PC-3 (cell line): Measurements from ENCODE around the gene IER3.

Source experiments
- EZH2phosphoT487 ChIP-seq: fragments of 300-600 bp; sonication (generic); IDR thresholded peaks from 2 replicates; pipeline ENCODE4 v1.6.1; 2018; ENCODE audit warnings: mild to moderate bottlenecking, antibody characterized with exemption, low read length, borderline replicate concordance
- TF ChIP-seq, protein P1 (sequence below): fragments of 300-600 bp; sonication (generic); conservative IDR thresholded peaks from 2 replicates; pipeline ENCODE4 v1.5.1; 2017; ENCODE audit warnings: antibody characterized with exemption, low read depth, mild to moderate bottlenecking, low read length

DNA sequence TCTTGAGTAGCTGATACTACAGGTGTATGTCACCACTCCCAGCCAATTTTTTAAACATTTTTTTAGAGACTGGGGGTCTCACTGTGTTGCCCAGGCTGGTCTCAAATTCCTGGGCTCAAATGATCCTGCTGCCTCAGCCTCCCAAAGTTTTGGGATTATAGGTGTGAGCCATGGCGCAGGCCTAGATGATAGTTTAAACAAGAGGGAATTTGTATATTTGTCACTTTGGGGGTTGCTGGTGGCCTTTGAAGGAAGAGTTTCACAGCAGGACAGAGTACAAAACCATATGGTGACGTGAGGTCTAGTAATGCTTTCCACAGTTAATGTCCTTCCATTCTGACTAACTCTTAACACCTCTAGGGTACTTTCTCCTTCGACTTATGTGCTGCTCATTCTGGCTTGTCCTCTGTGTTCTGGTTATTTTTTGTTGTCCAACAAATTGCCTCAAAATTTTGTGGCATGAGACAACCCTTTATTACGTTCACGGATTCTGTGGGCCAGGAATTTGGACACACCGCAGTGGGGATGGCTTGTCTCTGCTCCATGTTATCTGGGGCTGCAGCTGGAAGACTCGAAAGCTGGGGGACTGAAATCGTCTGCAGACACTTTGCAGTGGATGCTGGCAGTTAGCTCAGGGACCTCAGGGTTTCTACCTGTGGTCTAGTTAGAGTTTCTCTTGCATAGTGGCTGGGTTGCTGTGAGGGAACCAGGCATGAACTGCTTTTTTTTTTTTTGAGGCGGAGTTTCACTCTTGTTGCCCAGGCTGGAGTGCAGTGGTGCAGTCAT lies 23.0 kb upstream of the IER3 start:
- TF ChIP-seq, protein P1, sequence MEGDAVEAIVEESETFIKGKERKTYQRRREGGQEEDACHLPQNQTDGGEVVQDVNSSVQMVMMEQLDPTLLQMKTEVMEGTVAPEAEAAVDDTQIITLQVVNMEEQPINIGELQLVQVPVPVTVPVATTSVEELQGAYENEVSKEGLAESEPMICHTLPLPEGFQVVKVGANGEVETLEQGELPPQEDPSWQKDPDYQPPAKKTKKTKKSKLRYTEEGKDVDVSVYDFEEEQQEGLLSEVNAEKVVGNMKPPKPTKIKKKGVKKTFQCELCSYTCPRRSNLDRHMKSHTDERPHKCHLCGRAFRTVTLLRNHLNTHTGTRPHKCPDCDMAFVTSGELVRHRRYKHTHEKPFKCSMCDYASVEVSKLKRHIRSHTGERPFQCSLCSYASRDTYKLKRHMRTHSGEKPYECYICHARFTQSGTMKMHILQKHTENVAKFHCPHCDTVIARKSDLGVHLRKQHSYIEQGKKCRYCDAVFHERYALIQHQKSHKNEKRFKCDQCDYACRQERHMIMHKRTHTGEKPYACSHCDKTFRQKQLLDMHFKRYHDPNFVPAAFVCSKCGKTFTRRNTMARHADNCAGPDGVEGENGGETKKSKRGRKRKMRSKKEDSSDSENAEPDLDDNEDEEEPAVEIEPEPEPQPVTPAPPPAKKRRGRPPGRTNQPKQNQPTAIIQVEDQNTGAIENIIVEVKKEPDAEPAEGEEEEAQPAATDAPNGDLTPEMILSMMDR, result no peak
- no peak for TF ChIP-seq EZH2phosphoT487
